Measurements from ENCODE around the gene RNF166.

RNF166 gene

GRCh38 chr16:88686062-88686438 lies 20.2 kb downstream of the RNF166 start:
- peak overlapping the region; percentile 74 for H3K4me3 ChIP-seq (ENCODE audit: low read length)
- H3K9me2 ChIP-seq (replicated peaks; ENCODE audit: insufficient read depth, low read length): no peaks in the 10 kb centered on the region
- H3K27me3 ChIP-seq (replicated peaks; ENCODE audit: insufficient read depth, low read length): no peaks in the 10 kb centered on the region
- peaks cover 8% of the 10 kb centered on the region; the same call in 1 of the 2 replicates for H3K79me2 ChIP-seq (ENCODE audit: low read length)
- H3K27ac ChIP-seq (ENCODE audit: low read length): peak overlapping the region; percentile 75; the same call in 1 of the 2 replicates
- TF ChIP-seq EZH2 (optimal IDR thresholded peaks at IDR 0.05; ENCODE audit: low read depth, low read length): no peak
- no peak for TF ChIP-seq CTCF (IDR thresholded peaks at IDR 0.05; ENCODE audit: low read length)
- TF ChIP-seq EZH2phosphoT487 (IDR thresholded peaks at IDR 0.05; ENCODE audit: low read length): no peak
- H3K4me2 ChIP-seq (ENCODE audit: low read depth, low read length): peak overlapping the region; percentile 84; the same call in 1 of the 2 replicates
- no peaks in the 10 kb centered on the region for H3K9me3 ChIP-seq (replicated peaks; ENCODE audit: insufficient read depth, low read length)
- no peaks in the 10 kb centered on the region for H3K36me3 ChIP-seq (replicated peaks; ENCODE audit: insufficient read depth, low read length)
- peak; percentile 72 for DNase-seq
- peaks cover 17% of the 10 kb centered on the region for H3K4me1 ChIP-seq (ENCODE audit: low read length)
- peak overlapping the region; percentile 68 for H3K9ac ChIP-seq (ENCODE audit: low read length)
- no peaks in the 10 kb centered on the region for H4K20me1 ChIP-seq (ENCODE audit: insufficient read depth, low read length)
- no peak overlapping the region for H2AFZ ChIP-seq (ENCODE audit: low read length)
- H3F3A ChIP-seq (ENCODE audit: insufficient read depth, low read length): peaks cover 23% of the 10 kb centered on the region

DNA sequence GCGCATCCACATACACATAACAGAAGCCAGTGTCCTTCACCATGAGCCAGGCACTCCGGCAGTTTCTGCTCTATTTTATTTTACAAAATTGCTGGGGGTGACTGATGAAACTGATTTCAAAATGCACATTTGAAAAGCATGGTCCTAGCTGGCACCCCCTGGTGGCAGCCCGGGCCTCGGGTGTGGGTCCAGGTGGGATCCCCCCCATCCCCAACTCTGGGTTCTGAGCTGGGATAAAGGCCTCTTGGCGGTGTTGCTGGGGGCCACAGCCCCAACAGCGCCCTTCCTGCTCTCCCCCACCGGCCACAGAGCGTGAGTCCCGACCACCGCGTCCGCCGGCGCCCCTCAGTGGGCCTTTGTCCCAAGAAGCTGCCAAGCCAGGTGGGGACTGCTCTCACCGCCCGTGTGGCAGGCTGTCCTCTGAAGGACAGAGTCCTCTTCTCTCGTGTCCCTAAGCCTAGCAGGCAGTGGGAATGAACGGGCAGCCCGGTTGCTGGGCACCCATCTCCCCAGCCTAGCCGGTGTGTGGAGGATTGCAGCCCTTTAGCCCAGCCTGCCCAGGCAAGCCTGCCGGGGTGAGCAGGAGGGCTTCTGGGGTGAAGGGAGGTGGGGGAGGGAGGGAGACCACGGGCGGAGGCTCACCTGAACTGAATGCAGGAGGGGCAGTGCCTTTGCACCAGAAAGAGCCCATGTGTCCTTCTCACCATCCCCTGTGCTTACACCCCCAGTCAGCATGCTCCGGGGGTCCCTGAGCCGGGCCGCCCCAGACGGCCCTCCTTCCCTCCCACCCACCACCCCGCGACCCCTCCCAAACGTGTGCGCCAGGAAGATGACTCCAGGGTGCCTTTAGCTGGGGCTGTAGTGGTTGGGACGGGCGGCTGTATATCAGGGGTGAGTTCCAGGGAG lies 20.8 kb downstream of the RNF166 start:
- 0 out of 2 replicates have a peak overlapping the region, but pooled peaks have one; percentile 45 for H2AFZ ChIP-seq (ENCODE audit: low read length)
- H3K9me3 ChIP-seq (replicated peaks; ENCODE audit: insufficient read depth, low read length): no peaks in the 10 kb centered on the region
- H3K4me2 ChIP-seq (ENCODE audit: low read depth, low read length): peak overlapping the region; percentile 84
- TF ChIP-seq EZH2phosphoT487 (IDR thresholded peaks at IDR 0.05; ENCODE audit: low read length) (no peak), EZH2 (optimal IDR thresholded peaks at IDR 0.05; ENCODE audit: low read depth, low read length) (no peak), CTCF (IDR thresholded peaks at IDR 0.05; ENCODE audit: low read length) (peak; percentile 57)
- no peaks in the 10 kb centered on the region for H3K27me3 ChIP-seq (replicated peaks; ENCODE audit: insufficient read depth, low read length)
- no peaks in the 10 kb centered on the region for H3K36me3 ChIP-seq (replicated peaks; ENCODE audit: insufficient read depth, low read length)
- peaks cover 27% of the 10 kb centered on the region for H3F3A ChIP-seq (ENCODE audit: insufficient read depth, low read length)
- no peaks in the 10 kb centered on the region for H3K9me2 ChIP-seq (replicated peaks; ENCODE audit: insufficient read depth, low read length)
- peak overlapping the region; percentile 68 for H3K9ac ChIP-seq (ENCODE audit: low read length)
- peaks cover 8% of the 10 kb centered on the region; the same call in 1 of the 2 replicates for H3K79me2 ChIP-seq (ENCODE audit: low read length)
- no peaks in the 10 kb centered on the region for H4K20me1 ChIP-seq (ENCODE audit: insufficient read depth, low read length)
- DNase-seq: peak; percentile 61
- H3K4me3 ChIP-seq (ENCODE audit: low read length): peak overlapping the region; percentile 74
- peak overlapping the region; percentile 75 for H3K27ac ChIP-seq (ENCODE audit: low read length)
- peaks cover 23% of the 10 kb centered on the region for H3K4me1 ChIP-seq (ENCODE audit: low read length)

- H2AFZ ChIP-seq (ENCODE audit: low read length): no peak overlapping the region
- no peak for TF ChIP-seq EZH2 (optimal IDR thresholded peaks at IDR 0.05; ENCODE audit: low read depth, low read length)
- TF ChIP-seq CTCF (IDR thresholded peaks at IDR 0.05; ENCODE audit: low read length): no peak
- TF ChIP-seq EZH2phosphoT487 (IDR thresholded peaks at IDR 0.05; ENCODE audit: low read length): no peak
- H3K4me2 ChIP-seq (ENCODE audit: low read depth, low read length): peak overlapping the region; percentile 84; the same call in 1 of the 2 replicates
- peak overlapping the region; percentile 68 for H3K9ac ChIP-seq (ENCODE audit: low read length)
- H3K4me1 ChIP-seq (ENCODE audit: low read length): peaks cover 23% of the 10 kb centered on the region
- H3K9me3 ChIP-seq (replicated peaks; ENCODE audit: insufficient read depth, low read length): no peaks in the 10 kb centered on the region
- H3K27ac ChIP-seq (ENCODE audit: low read length): peak overlapping the region; percentile 75; the same call in 1 of the 2 replicates
- no peak for DNase-seq
- no peaks in the 10 kb centered on the region for H3K36me3 ChIP-seq (replicated peaks; ENCODE audit: insufficient read depth, low read length)
- peak overlapping the region; percentile 74 for H3K4me3 ChIP-seq (ENCODE audit: low read length)
- H3K79me2 ChIP-seq (ENCODE audit: low read length): peaks cover 8% of the 10 kb centered on the region; the same call in 1 of the 2 replicates
- no peaks in the 10 kb centered on the region for H4K20me1 ChIP-seq (ENCODE audit: insufficient read depth, low read length)
- H3K27me3 ChIP-seq (replicated peaks; ENCODE audit: insufficient read depth, low read length): no peaks in the 10 kb centered on the region
- no peaks in the 10 kb centered on the region for H3K9me2 ChIP-seq (replicated peaks; ENCODE audit: insufficient read depth, low read length)
- peaks cover 27% of the 10 kb centered on the region for H3F3A ChIP-seq (ENCODE audit: insufficient read depth, low read length)
Observed at GRCh38 chr16:88684569-88685155, 21.5 kb downstream of the RNF166 start.

Measured in MM.1S (cell line).